DMS153 treated with DMSO at 0.1 percent for 48 hours (cell line): ENCODE measurements around the gene HABP2.

ENCODE experiments used
- DNase-seq: peaks from one replicate; lab custom pipeline; 2025; ENCODE audit not compliant: unreplicated experiment; lab: John Stamatoyannopoulos, UW

Gene HABP2

GRCh38 chr10:113552701-113553100 is at the start of gene HABP2:
TSS of gene HABP2 (plus strand) at chr10:113553053. CDS start at chr10:113553122, 69 bp downstream.
- no peak for DNase-seq

GRCh38 chr10:113503930-113504329 is 48.9 kb upstream of the HABP2 start:
- DNase-seq, result no peak

- DNase-seq, result no peak
Observed at GRCh38 chr10:113504423-113504822, 48.4 kb upstream of the HABP2 start.

GRCh38 chr10:113506476-113506875 is 46.4 kb upstream of the HABP2 start:
- DNase-seq, result no peak

GRCh38 chr10:113511419-113511818 is 41.4 kb upstream of the HABP2 start:
- DNase-seq, result no peak

GRCh38 chr10:113515161-113515560 is 37.7 kb upstream of the HABP2 start:
- no peak for DNase-seq

- no peak for DNase-seq
Observed at GRCh38 chr10:113515601-113516000, 37.3 kb upstream of the HABP2 start.

GRCh38 chr10:113516061-113516460 is 36.8 kb upstream of the HABP2 start:
- DNase-seq, result no peak

GRCh38 chr10:113517165-113517900 is 35.5 kb upstream of the HABP2 start:
- DNase-seq, result no peak

GRCh38 chr10:113517901-113518260 is 35.0 kb upstream of the HABP2 start:
- DNase-seq, result no peak

GRCh38 chr10:113518415-113518814 is 34.4 kb upstream of the HABP2 start:
- no peak for DNase-seq

GRCh38 chr10:113518816-113519591 is 33.8 kb upstream of the HABP2 start:
- DNase-seq, result no peak

- no peak for DNase-seq
Observed at GRCh38 chr10:113519681-113520115, 33.2 kb upstream of the HABP2 start.

GRCh38 chr10:113520261-113520660 is 32.6 kb upstream of the HABP2 start:
- DNase-seq, result no peak

- peak; percentile 64 for DNase-seq
Observed at GRCh38 chr10:113520690-113521474, 32.0 kb upstream of the HABP2 start.

GRCh38 chr10:113521475-113521795 is 31.4 kb upstream of the HABP2 start:
- no peak for DNase-seq

- DNase-seq, result no peak
Observed at GRCh38 chr10:113522460-113522859, 30.4 kb upstream of the HABP2 start.

- DNase-seq, result no peak
Observed at GRCh38 chr10:113523071-113523470, 29.8 kb upstream of the HABP2 start.

GRCh38 chr10:113523628-113524027 is 29.2 kb upstream of the HABP2 start:
- DNase-seq, result no peak

GRCh38 chr10:113524120-113524519 is 28.7 kb upstream of the HABP2 start:
- no peak for DNase-seq

GRCh38 chr10:113524539-113525490 is 28.0 kb upstream of the HABP2 start:
- DNase-seq, result no peak
